Measurements from ENCODE around the gene TMEM11.

DNA sequence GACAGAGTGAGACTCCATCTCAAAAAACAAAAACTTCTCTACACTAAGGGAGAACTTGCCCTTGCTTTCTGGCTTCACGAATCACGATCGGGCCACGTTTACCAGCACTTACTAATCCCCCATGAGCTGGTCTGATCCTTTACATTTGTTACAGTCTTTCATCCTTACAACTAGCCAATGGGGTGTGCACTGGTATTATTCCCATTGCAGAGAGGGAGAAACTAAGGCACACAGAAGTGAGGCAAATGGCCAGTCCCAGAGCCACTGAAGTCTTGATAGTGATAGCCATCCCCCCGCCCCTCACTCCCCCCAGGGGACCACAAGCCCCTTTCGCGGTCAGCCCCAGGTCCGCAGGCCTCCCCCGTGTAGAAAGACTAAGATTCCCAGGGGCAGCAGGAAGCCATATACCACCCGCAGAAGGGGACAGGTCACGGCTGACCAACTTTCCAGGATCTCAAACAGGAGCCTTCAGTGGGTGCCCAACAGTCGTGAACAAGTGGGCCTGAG, 38.4 kb upstream of the TMEM11 start:
- TF ChIP-seq, protein P1, sequence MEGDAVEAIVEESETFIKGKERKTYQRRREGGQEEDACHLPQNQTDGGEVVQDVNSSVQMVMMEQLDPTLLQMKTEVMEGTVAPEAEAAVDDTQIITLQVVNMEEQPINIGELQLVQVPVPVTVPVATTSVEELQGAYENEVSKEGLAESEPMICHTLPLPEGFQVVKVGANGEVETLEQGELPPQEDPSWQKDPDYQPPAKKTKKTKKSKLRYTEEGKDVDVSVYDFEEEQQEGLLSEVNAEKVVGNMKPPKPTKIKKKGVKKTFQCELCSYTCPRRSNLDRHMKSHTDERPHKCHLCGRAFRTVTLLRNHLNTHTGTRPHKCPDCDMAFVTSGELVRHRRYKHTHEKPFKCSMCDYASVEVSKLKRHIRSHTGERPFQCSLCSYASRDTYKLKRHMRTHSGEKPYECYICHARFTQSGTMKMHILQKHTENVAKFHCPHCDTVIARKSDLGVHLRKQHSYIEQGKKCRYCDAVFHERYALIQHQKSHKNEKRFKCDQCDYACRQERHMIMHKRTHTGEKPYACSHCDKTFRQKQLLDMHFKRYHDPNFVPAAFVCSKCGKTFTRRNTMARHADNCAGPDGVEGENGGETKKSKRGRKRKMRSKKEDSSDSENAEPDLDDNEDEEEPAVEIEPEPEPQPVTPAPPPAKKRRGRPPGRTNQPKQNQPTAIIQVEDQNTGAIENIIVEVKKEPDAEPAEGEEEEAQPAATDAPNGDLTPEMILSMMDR (IDR thresholded peaks at IDR 0.05) = no peak
- no peak for TF ChIP-seq EZH2 (IDR thresholded peaks at IDR 0.05; ENCODE audit: borderline replicate concordance, insufficient read depth, low read depth, low read length, poor library complexity, severe bottlenecking)
